ENCODE measurements around the gene TAF4. TPM values are rescaled to one million over a fixed set of nuclear protein-coding genes. Genes with fewer than 3 reads are reported as not detected.

Gene TAF4
- total and polyA plus RNA-seq, 2 donors from 2014 or later = 3.7 to 18.4 TPM

- no peak for TF ChIP-seq CTCF (IDR thresholded peaks at IDR 0.05; ENCODE audit: borderline replicate concordance, extremely low read depth, insufficient read depth)
- H3K36me3 ChIP-seq (ENCODE audit: control insufficient read depth in 2 of 3, insufficient read depth in 3 of 3, low read length in 3 of 3) = no peaks in the 10 kb centered on the region
- no peaks in the 10 kb centered on the region for H3K27me3 ChIP-seq (ENCODE audit: control insufficient read depth, insufficient read depth, low read length)
- peak overlapping the region in 1 of 2 donors; percentile 47 for H3K27ac ChIP-seq (ENCODE audit: low read depth in 2 of 2, low read length in 2 of 2)
- no peaks in the 10 kb centered on the region for H3K9me3 ChIP-seq (ENCODE audit: control insufficient read depth in 2 of 3, insufficient read depth in 1 of 3, low read length in 3 of 3)
- intact Hi-C loops (cut with DNase I) = no loop called here
- H3K9ac ChIP-seq (ENCODE audit: low read length in 3 of 3) = no peak overlapping the region
- H3K4me1 ChIP-seq (ENCODE audit: control insufficient read depth in 2 of 3, insufficient read depth in 2 of 3, low read depth in 1 of 3, low read length in 3 of 3) = peaks cover 0 to 46% (median 46%) of the 10 kb centered on the region in 3 donors
- FAIRE-seq (no peak), DNase-seq (peak in 1 of 5 donors; percentile 17)
- H3K4me3 ChIP-seq (ENCODE audit: low read length in 3 of 3) = no peak overlapping the region
These were observed 43.0 kb downstream of the TAF4 start for GRCh38 chr20:62022575-62023139.

GRCh38 chr20:62021793-62022385 is 43.8 kb downstream of the TAF4 start:
- peak overlapping the region in 1 of 2 donors; percentile 47 for H3K27ac ChIP-seq (ENCODE audit: low read depth in 2 of 2, low read length in 2 of 2)
- H3K9ac ChIP-seq (ENCODE audit: low read length in 3 of 3) = no peak overlapping the region
- no peak overlapping the region for H3K4me3 ChIP-seq (ENCODE audit: low read length in 3 of 3)
- DNase-seq = peak in 1 of 5 donors; percentile 36
- FAIRE-seq = no peak
- H3K27me3 ChIP-seq (ENCODE audit: control insufficient read depth, insufficient read depth, low read length) = no peaks in the 10 kb centered on the region
- H3K36me3 ChIP-seq (ENCODE audit: control insufficient read depth in 2 of 3, insufficient read depth in 3 of 3, low read length in 3 of 3) = no peaks in the 10 kb centered on the region
- no peaks in the 10 kb centered on the region for H3K9me3 ChIP-seq (ENCODE audit: control insufficient read depth in 2 of 3, insufficient read depth in 1 of 3, low read length in 3 of 3)
- no peak for TF ChIP-seq CTCF (IDR thresholded peaks at IDR 0.05; ENCODE audit: borderline replicate concordance, extremely low read depth, insufficient read depth)
- peaks cover 0 to 40% (median 39%) of the 10 kb centered on the region in 3 donors for H3K4me1 ChIP-seq (ENCODE audit: control insufficient read depth in 2 of 3, insufficient read depth in 2 of 3, low read depth in 1 of 3, low read length in 3 of 3)
- intact Hi-C loops (cut with DNase I) = no loop called here

GRCh38 chr20:62020935-62021701 is 44.6 kb downstream of the TAF4 start:
- H3K36me3 ChIP-seq (ENCODE audit: control insufficient read depth in 2 of 3, insufficient read depth in 3 of 3, low read length in 3 of 3) = no peaks in the 10 kb centered on the region
- DNase-seq (peak in 3 of 5 donors; percentile 43 to 80 (median 62)), FAIRE-seq (no peak)
- H3K4me1 ChIP-seq (ENCODE audit: control insufficient read depth in 2 of 3, insufficient read depth in 2 of 3, low read depth in 1 of 3, low read length in 3 of 3) = peaks cover 0 to 32% (median 31%) of the 10 kb centered on the region in 3 donors
- no peak overlapping the region for H3K27ac ChIP-seq (ENCODE audit: low read depth in 2 of 2, low read length in 2 of 2)
- H3K9me3 ChIP-seq (ENCODE audit: control insufficient read depth in 2 of 3, insufficient read depth in 1 of 3, low read length in 3 of 3) = no peaks in the 10 kb centered on the region
- no peak for TF ChIP-seq CTCF (IDR thresholded peaks at IDR 0.05; ENCODE audit: borderline replicate concordance, extremely low read depth, insufficient read depth)
- intact Hi-C loops (cut with DNase I) = no loop called here
- no peak overlapping the region for H3K4me3 ChIP-seq (ENCODE audit: low read length in 3 of 3)
- no peak overlapping the region for H3K9ac ChIP-seq (ENCODE audit: low read length in 3 of 3)
- H3K27me3 ChIP-seq (ENCODE audit: control insufficient read depth, insufficient read depth, low read length) = no peaks in the 10 kb centered on the region

Measured in kidney (tissue), 14 donors.